ENCODE measurements around the gene WDR74. TPM values are rescaled to one million over a fixed set of nuclear protein-coding genes. Genes with fewer than 3 reads are reported as not detected.

The WDR74 gene
- total RNA-seq, 1 donor from 2014 or later = 27.0 TPM

GRCh38 chr11:62805961-62806441 is 33.4 kb downstream of the WDR74 start:
- DNase-seq = no peak
- peak; percentile 9 for ATAC-seq (ENCODE audit: poor library complexity)
- intact Hi-C loops (cut with DNase I) = no loop called here

GRCh38 chr11:62805076-62805892 is 34.1 kb downstream of the WDR74 start, which contains the start of gene NXF1:
Gene NXF1 (minus strand): TSS chr11:62805440. CDS start chr11:62805356, 84 bp downstream.
- intact Hi-C loops (cut with DNase I) = no loop called here
- ATAC-seq (ENCODE audit: poor library complexity) (peak; percentile 95), DNase-seq (peak; percentile 97)

- ATAC-seq (ENCODE audit: poor library complexity) = peak; percentile 1
- intact Hi-C loops (cut with DNase I) = no loop called here
- DNase-seq = no peak
These were observed 34.9 kb downstream of the WDR74 start for GRCh38 chr11:62804310-62805075.

- ATAC-seq (ENCODE audit: poor library complexity) = no peak
- intact Hi-C loops (cut with DNase I) = no loop called here
- DNase-seq = no peak
These were observed 38.3 kb downstream of the WDR74 start for GRCh38 chr11:62801071-62801470.

- intact Hi-C loops (cut with DNase I) = no loop called here
These were observed 39.9 kb downstream of the WDR74 start for GRCh38 chr11:62799486-62799885.

GRCh38 chr11:62796281-62796680 is 43.1 kb downstream of the WDR74 start:
- intact Hi-C loops (cut with DNase I) = no loop called here
- no peak for ATAC-seq (ENCODE audit: poor library complexity)
- peak; percentile 10 for DNase-seq

More at GRCh38 chr11:62799486-62799885, 39.9 kb downstream of the WDR74 start:
- ATAC-seq (ENCODE audit: poor library complexity) (no peak), DNase-seq (no peak)

- ATAC-seq (ENCODE audit: poor library complexity) (no peak), DNase-seq (peak; percentile 4)
- intact Hi-C loops (cut with DNase I) = loop anchor here (2.0 kb wide), 1 partner anchor 37 kb away; no protein-coding TSS in a partner anchor
These were observed 45.1 kb downstream of the WDR74 start for GRCh38 chr11:62794201-62794775.

- peak; percentile 47 for ATAC-seq (ENCODE audit: poor library complexity)
- intact Hi-C loops (cut with DNase I) = no loop called here
- peak; percentile 72 for DNase-seq
These were observed 47.2 kb downstream of the WDR74 start for GRCh38 chr11:62792202-62792575.

- intact Hi-C loops (cut with DNase I) = no loop called here
- peak; percentile 94 for DNase-seq
- ATAC-seq (ENCODE audit: poor library complexity) = peak; percentile 89
These were observed 47.7 kb downstream of the WDR74 start, which contains the start of gene TMEM223 for GRCh38 chr11:62791501-62792201. Gene TMEM223 (minus strand): TSS chr11:62792006. CDS start chr11:62791994, 12 bp downstream.

- intact Hi-C loops (cut with DNase I) = no loop called here
- DNase-seq (no peak), ATAC-seq (ENCODE audit: poor library complexity) (no peak)
These were observed 49.8 kb downstream of the WDR74 start for GRCh38 chr11:62789576-62789975.

- ATAC-seq (ENCODE audit: poor library complexity) (no peak), DNase-seq (no peak)
- intact Hi-C loops (cut with DNase I) = no loop called here
These were observed 50.4 kb downstream of the WDR74 start for GRCh38 chr11:62788991-62789390.

- ATAC-seq (ENCODE audit: poor library complexity) = peak; percentile 87
- intact Hi-C loops (cut with DNase I) = no loop called here
- peak; percentile 98 for DNase-seq
These were observed 52.2 kb downstream of the WDR74 start, which contains the start of gene TMEM179B for GRCh38 chr11:62787005-62787759. Gene TMEM179B (plus strand): TSS chr11:62787402. CDS start chr11:62787432, 30 bp downstream.

- intact Hi-C loops (cut with DNase I) = loop anchor here (1.0 kb wide), 1 partner anchor 76 kb away; no protein-coding TSS in a partner anchor
- ATAC-seq (ENCODE audit: poor library complexity) (peak; percentile 88), DNase-seq (peak; percentile 93)
These were observed 52.9 kb downstream of the WDR74 start for GRCh38 chr11:62786318-62787004.
